Pulmonary artery endothelial cell (primary cell): ENCODE data around the gene TMEM131. TPM values are rescaled to one million over a fixed set of nuclear protein-coding genes. Genes with fewer than 3 reads are reported as not detected.
"Not testable (repeated sequence)": the region's sequence is repeated elsewhere in the genome, so short reads cannot be mapped to it uniquely, and the experiment has no call there.

ENCODE experiments used
- DNase-seq: peaks from one replicate; pipeline ENCODE4 v3.0.0-alpha.2; 2011; ENCODE audit warnings: low read depth, low spot score
- total RNA-seq: library from RNA; depleted of rRNA; stranded (reverse); fragments of >200 nt; gene quantifications from 2 replicates; pipeline ENCODE4 v1.2.3, GENCODE V29; 2014

The TMEM131 gene, protein sequence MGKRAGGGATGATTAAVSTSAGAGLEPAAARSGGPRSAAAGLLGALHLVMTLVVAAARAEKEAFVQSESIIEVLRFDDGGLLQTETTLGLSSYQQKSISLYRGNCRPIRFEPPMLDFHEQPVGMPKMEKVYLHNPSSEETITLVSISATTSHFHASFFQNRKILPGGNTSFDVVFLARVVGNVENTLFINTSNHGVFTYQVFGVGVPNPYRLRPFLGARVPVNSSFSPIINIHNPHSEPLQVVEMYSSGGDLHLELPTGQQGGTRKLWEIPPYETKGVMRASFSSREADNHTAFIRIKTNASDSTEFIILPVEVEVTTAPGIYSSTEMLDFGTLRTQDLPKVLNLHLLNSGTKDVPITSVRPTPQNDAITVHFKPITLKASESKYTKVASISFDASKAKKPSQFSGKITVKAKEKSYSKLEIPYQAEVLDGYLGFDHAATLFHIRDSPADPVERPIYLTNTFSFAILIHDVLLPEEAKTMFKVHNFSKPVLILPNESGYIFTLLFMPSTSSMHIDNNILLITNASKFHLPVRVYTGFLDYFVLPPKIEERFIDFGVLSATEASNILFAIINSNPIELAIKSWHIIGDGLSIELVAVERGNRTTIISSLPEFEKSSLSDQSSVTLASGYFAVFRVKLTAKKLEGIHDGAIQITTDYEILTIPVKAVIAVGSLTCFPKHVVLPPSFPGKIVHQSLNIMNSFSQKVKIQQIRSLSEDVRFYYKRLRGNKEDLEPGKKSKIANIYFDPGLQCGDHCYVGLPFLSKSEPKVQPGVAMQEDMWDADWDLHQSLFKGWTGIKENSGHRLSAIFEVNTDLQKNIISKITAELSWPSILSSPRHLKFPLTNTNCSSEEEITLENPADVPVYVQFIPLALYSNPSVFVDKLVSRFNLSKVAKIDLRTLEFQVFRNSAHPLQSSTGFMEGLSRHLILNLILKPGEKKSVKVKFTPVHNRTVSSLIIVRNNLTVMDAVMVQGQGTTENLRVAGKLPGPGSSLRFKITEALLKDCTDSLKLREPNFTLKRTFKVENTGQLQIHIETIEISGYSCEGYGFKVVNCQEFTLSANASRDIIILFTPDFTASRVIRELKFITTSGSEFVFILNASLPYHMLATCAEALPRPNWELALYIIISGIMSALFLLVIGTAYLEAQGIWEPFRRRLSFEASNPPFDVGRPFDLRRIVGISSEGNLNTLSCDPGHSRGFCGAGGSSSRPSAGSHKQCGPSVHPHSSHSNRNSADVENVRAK (N-terminal part only)
- total RNA-seq = 9.9 and 16.6 TPM in 2 replicates

DNA sequence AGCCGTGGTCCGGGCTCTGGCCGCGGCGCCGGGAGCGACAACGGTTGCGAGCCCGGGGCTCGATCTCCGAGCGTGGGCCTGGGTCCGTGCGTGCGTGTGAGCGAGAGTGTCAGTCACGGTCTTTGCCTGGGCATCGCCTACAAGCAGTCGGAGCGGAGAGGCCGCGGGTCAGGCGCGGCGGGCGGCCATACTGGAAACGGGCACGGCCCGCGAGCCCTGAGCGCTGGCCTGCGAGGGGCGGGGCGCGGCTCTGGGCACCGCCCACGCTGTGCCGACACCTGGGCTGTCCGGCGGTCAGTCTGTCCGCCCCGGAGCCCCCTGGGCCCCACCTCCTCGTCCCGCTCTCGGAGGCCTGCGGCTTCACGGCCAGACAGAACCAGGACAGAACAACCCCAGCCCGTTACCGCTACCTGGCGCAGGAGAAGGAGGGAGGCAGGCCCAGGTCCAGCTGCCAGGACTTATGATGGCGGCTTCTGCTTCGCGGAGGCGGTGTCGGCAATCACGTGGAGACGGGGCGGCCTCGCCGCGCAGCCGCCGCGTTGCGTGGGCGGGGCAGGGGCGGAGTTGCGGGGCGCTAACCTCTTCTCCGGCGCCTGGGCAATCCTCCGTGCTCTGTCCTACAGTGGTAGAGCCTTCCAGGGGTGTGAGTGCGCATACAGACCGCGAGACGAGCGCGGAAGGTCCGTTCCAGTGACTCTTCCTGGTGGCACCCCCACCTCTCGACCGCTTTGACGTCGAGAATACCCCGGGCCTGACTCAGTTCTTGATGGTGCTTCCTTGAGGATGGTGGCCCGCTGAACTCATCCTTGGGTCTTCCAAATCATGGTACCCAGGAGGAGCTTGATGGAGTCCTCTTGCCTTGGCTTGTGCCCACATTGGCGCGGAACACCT, at the start of gene TMEM131:
Gene TMEM131, minus strand, starts transcription at position 215 of the 891 bp plus-strand sequence. CDS start 286 bp downstream, outside the sequence.
- DNase-seq = peak; percentile 71

DNA sequence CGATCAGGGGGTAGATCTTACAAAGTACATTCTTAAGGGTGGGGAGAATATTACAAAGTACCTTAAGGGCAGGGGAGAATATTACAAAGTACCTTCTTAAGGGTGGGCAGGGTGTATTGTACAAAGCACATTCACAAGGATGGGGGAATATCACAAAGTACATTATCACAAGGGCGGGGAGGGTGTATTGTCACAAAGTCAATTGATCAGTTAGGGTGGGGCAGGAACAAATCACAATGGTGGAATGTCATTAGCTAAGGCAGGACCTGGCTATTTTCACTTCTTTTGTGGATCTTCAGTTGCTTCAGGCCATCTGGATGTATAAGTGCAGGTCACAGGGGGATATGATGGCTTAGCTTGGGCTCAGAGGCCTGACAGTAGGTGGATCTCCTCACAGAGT, 49.0 kb upstream of the TMEM131 start:
- DNase-seq = not testable (repeated sequence)

DNA sequence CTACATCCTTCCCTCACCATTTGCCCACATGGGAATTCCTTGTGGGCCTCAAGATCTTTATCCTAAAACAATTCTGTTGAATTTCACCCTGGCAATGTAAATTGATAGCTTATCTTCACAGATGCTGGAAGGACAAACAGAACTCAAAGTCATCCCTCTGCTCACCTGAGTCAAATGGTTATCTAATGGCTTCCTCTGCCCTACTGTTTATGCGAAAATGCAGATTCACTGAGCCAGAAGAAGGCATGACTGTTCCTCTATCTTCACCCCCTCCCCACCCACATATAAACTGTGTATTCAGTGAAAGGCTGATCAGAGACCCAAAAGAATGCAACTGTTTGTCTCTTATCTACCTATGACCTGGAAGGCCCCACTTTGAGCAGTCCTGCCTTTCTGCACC, 47.4 kb upstream of the TMEM131 start:
- DNase-seq = no peak

GRCh38 chr2:98040331-98040939, 44.7 kb upstream of the TMEM131 start:
- no peak for DNase-seq

DNA sequence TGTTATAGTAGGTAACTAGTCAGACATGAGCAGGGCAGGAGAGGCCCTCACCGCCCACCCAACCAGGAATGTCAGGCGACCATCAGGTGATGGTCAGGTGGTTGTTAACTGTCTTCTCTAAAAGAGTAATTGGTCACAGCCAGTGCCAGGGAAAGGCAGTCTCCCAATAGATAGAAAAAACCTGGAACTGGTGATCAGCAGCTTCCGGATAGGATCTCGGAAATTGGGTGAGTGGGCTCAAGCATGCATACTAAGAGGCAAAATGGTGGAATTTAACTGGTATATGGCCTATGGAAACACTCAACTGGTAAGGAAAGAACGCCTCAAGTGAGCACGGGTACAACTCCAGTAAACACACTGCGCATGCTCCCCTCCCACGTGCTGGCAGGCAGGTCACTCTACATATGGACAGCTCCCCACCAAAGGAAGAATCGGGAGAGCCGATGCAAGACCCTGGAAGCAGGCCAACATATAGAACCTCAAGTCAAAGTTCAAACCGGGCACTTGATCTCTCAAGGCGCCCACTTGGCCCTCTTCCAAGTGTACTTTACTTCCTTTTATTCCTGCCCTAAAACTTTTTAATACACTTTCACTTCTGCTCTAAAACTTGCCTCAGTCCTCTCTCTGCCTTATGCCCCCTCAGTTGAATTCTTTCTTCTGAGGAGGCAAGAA, 43.5 kb upstream of the TMEM131 start:
- no peak for DNase-seq

GRCh38 chr2:98037666-98038336, 42.1 kb upstream of the TMEM131 start:
- DNase-seq = no peak

DNA sequence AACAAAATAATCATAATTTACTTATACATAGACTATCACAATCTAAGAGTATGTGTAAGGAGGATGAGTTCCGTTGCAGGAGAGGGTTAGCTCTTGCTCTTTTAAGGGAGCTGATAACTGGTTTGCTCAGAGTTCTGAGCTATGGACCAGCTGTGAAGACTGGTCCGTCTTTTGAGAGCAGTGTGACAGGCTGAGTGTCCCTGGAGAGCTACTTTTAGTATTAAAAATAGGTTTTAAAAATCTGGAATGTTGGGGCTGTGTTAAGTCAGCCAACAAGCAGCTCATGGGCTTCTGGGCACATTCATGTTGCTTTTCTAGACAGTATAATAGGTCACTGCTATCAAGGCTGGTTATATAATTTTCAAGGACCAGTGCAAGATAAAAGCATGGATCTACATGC, 41.5 kb upstream of the TMEM131 start:
- DNase-seq = no peak

GRCh38 chr2:98036349-98037000, 40.7 kb upstream of the TMEM131 start:
- no peak for DNase-seq

DNA sequence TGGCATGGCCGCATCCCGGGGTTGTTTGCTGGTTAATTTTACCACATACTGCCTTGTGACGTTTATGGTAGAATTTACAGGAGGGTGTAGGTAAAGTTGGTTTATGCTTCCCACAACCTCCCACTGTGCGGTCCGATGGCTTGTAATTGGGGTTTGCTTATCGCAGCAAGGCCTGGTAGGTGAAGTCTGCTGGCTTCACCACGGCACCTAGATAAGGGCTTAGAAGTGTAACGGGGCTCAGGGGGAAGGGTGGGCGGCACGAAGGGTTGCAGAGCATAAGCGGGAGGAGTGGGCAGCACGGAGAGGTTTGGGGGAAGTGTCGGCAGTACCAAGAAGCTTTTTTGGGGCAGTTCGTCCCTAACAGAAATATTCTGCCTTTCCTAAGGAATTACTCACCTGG, 39.0 kb upstream of the TMEM131 start:
- no peak for DNase-seq

GRCh38 chr2:98032086-98032485, 36.3 kb upstream of the TMEM131 start:
- DNase-seq = no peak

DNA sequence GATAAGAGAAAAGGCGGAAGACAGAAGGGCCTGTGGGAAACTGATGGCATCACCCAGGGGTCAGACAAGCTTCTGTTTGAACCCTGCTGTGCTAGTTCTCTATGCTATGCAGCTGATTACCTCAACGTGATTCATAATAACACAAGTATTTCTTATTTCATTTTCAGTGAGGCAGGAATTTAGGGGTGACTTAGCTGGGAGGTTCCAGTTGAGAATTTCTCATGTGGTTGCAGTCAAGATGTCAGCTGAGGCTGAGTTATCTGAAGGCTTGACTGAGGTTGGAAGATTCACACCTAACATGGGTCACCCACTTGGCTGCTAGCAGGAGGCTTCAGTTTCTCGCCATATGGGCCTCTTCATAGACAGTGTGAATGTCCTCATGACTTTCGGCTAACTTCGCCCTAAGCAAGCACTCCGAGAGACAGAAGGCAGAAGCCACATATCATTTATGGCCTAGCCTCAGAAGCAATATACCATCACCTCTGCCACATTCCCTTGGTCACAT, 34.0 kb upstream of the TMEM131 start:
- no peak for DNase-seq

GRCh38 chr2:98028931-98029717, 33.4 kb upstream of the TMEM131 start:
- DNase-seq = no peak

DNA sequence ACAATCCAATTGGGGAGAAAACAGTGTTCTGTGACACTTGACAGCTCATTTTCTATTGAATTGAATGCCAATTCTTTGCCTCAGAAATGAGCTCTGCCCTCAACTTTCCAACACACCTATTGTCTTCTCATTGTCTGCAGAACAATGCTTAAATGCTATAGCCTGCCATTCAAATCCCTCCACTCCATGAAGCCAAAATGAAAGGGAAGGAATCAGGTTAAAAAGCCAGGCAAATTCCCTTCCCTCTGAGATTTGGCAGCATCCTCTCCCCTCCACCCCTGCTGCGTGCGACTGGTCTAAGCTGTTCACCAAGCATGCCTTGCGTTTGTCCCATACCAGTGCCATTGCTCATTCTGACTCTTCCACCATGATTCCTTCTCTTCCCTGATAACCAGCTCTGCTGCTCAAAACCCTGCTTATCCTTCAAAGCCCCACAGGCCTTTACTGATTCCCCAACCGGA, 32.4 kb upstream of the TMEM131 start:
- DNase-seq = no peak

DNA sequence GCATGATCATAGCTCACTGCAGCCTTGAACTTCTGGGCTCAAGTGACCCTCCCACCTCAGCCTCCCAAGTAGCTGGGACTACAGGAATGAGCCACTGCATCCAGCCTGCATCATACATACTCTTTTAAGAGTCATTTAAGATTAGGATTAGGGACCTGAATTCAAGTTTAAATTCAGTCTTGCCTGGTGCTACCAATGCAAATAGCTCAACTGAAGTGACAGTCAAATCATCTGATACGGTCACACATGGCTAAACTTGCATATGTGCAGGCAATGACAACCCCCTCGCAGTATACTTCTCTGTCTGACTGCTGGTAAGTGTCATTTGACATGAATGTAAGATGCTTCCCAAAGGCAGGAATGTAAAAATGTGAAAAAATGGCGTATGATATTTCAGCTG, 31.8 kb upstream of the TMEM131 start:
- DNase-seq = no peak

DNA sequence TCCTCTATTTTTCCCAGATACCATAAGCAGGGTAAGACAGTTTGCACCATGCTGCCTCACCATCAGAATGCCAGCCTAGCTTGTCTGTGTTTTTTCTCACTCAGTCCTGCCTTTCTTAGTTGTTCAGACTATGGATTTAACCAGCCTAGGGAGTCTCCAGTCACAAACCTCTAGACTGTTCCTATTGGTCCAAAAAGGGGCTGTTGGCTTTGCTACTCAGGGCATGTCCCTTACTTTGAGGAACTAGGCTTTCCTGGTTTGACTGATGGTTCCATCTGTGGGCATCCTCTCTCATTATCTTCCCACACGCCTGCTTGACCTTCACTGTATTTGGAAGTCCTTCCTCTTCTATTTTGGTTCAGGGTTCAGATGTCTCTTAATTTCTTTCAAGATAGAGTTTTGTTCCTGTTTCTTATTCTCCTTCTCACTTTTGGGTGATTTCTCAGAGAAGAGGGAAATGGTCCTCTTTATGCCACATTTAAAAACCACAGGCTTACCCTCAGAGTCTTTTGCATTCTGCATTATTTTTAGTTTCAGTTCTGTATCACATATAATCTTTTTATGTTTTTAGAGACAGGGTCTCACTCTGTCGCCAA, 31.3 kb upstream of the TMEM131 start:
- DNase-seq = no peak

DNA sequence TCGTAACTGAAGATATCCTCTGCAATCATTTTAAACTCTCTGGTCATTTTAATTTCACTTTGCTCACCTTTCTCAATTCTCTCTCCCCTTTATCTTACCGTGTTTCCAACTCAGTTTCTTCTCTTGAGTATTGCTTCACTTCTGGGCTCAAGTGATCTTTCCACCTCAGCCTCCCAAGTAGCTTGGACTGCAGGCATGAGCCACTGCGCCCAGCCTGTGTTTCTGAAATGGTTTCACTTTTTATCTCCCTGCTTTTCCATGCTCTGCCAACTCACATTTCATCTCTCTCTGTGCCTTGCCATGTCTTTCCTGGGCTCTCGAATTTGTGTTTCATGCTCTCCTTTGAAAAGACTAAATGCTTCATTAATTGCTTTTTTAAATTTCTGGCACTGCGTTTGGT, 30.5 kb upstream of the TMEM131 start:
- no peak for DNase-seq

- no peak for DNase-seq
Measured at GRCh38 chr2:98025481-98026037, 29.8 kb upstream of the TMEM131 start.
